Neuronal stem cell (in vitro differentiated cells): ENCODE data around the gene MLF2.
A peak's percentile ranks its signal among the peaks of the same experiment; 100 is the strongest.

Experiments used
- DNase-seq: peaks from one replicate; pipeline ENCODE4 v3.0.0-alpha.2; 2013; ENCODE audit warnings: low spot score
- H2AFZ ChIP-seq: one replicate; pipeline ENCODE4 v1.6.1; 2013; ENCODE audit warnings: mild to moderate bottlenecking, low read length, inconsistent platforms
- H2AK5ac ChIP-seq: 2 replicates; pipeline ENCODE4 v1.6.1; 2013; ENCODE audit warnings: low read depth, mild to moderate bottlenecking, inconsistent platforms, low read length, moderate library complexity, mixed read lengths
- H2BK120ac ChIP-seq: 2 replicates; pipeline ENCODE4 v1.6.1; 2013; ENCODE audit warnings: low read depth, mild to moderate bottlenecking, inconsistent platforms, low read length, moderate library complexity, mixed read lengths
- H2BK12ac ChIP-seq: one replicate; pipeline ENCODE4 v1.6.1; 2013; ENCODE audit warnings: low read length, inconsistent platforms
- H2BK15ac ChIP-seq: 2 replicates; pipeline ENCODE4 v1.6.1; 2013; ENCODE audit warnings: mild to moderate bottlenecking, low read length, inconsistent platforms, mixed read lengths
- H2BK5ac ChIP-seq: one replicate; pipeline ENCODE4 v1.6.1; 2013; ENCODE audit warnings: inconsistent platforms, mild to moderate bottlenecking, low read length, moderate library complexity
- H3K14ac ChIP-seq: one replicate; pipeline ENCODE4 v1.6.1; 2013; ENCODE audit warnings: low read length, inconsistent platforms
- H3K18ac ChIP-seq: 2 replicates; pipeline ENCODE4 v1.6.1; 2013; ENCODE audit warnings: low read length, inconsistent platforms
- H3K23ac ChIP-seq: 2 replicates; pipeline ENCODE4 v1.6.1; 2013; ENCODE audit warnings: low read depth, mild to moderate bottlenecking, mixed read lengths, low read length, inconsistent platforms; ENCODE audit not compliant: poor library complexity
- H3K27ac ChIP-seq: replicated peaks from 3 replicates; pipeline ENCODE4 v1.5.1; 2013; ENCODE audit warnings: low read length, inconsistent platforms
- H3K27me3 ChIP-seq, 3 experiments: 2 replicates each; pipeline ENCODE4 v1.6.1; 2013; ENCODE audit warnings: low read length in 3 of 3, mild to moderate bottlenecking in 2 of 3, inconsistent platforms in 1 of 3, low read depth in 1 of 3, mixed read lengths in 1 of 3, moderate library complexity in 1 of 3; ENCODE audit not compliant: control insufficient read depth in 3 of 3, insufficient read depth in 3 of 3
- H3K36me3 ChIP-seq, 2 donors: replicated peaks in 1 of 2; 2 replicates each; pipeline ENCODE4 v1.6.1; 2013; ENCODE audit warnings: low read length in 2 of 2; ENCODE audit not compliant: control insufficient read depth in 2 of 2, insufficient read depth in 2 of 2
- H3K4ac ChIP-seq: 2 replicates; pipeline ENCODE4 v1.6.1; 2013; ENCODE audit warnings: inconsistent platforms, mild to moderate bottlenecking, low read length, moderate library complexity
- H3K4me1 ChIP-seq, 2 donors: 1 replicate in 1 of 2; 2 replicates in 1 of 2; pipeline ENCODE4 v1.6.1; 2013; ENCODE audit warnings: low read length in 2 of 2, low read depth in 1 of 2; ENCODE audit not compliant: control insufficient read depth in 2 of 2, insufficient read depth in 1 of 2
- H3K4me2 ChIP-seq: one replicate; pipeline ENCODE4 v1.6.1; 2013; ENCODE audit warnings: mild to moderate bottlenecking, low read length, inconsistent platforms; ENCODE audit not compliant: insufficient read depth, poor library complexity, severe bottlenecking
- H3K4me3 ChIP-seq, 2 donors: 2 replicates each; pipeline ENCODE4 v1.5.1; 2013; ENCODE audit warnings: low read length in 2 of 2, mild to moderate bottlenecking in 2 of 2, inconsistent platforms in 1 of 2, moderate library complexity in 1 of 2
- H3K79me1 ChIP-seq: one replicate; pipeline ENCODE4 v1.6.1; 2013; ENCODE audit warnings: low read depth, mild to moderate bottlenecking, inconsistent platforms, low read length, moderate library complexity
- H3K9ac ChIP-seq: one replicate; pipeline ENCODE4 v1.6.1; 2013; ENCODE audit warnings: mild to moderate bottlenecking, low read depth, low read length, inconsistent platforms; ENCODE audit not compliant: poor library complexity
- H3K9me3 ChIP-seq, 2 donors: replicated peaks in 1 of 2; 2 replicates each; pipeline versions ENCODE3 to v1.6.1; 2013; ENCODE audit warnings: low read length in 2 of 2, mild to moderate bottlenecking in 2 of 2, inconsistent platforms in 1 of 2, low read depth in 1 of 2, mixed read lengths in 1 of 2, moderate library complexity in 1 of 2; ENCODE audit not compliant: control insufficient read depth in 2 of 2, insufficient read depth in 1 of 2
- H4K8ac ChIP-seq: one replicate; pipeline ENCODE4 v1.6.1; 2013; ENCODE audit warnings: low read depth, mild to moderate bottlenecking, inconsistent platforms, low read length, moderate library complexity
- H4K91ac ChIP-seq: one replicate; pipeline ENCODE4 v1.6.1; 2013; ENCODE audit warnings: low read length, low read depth, mild to moderate bottlenecking, inconsistent platforms; ENCODE audit not compliant: poor library complexity
- WGBS, 2 donors: extraction: QIAGEN DNeasy Blood & Tissue Kit; methylation state at CpG; one replicate each; pipeline ENCODE4 v1.1.7; 2013; ENCODE audit warnings: missing lambda C conversion rate in 2 of 2, mixed read lengths in 1 of 2; ENCODE audit not compliant: insufficient read length in 2 of 2, insufficient replicate concordance in 1 of 2; ENCODE audit errors: extremely low coverage in 2 of 2; 5-methylcytosine and 5-hydroxymethylcytosine counted together

The MLF2 gene

GRCh38 chr12:6736754-6737153 lies 16.2 kb downstream of the MLF2 start:
- Histone ChIP-seq H3K9me3 (no peaks in the 10 kb centered on the region), H3K27ac (no peak overlapping the region), H2BK12ac (no peak overlapping the region), H2BK15ac (no peak overlapping the region), H3K4me1 (peaks cover 0 to 8% of the 10 kb centered on the region in 2 donors), H3K23ac (no peak overlapping the region), H4K91ac (no peak overlapping the region), H3K14ac (no peak overlapping the region), H3K36me3 (peaks cover 3 to 12% of the 10 kb centered on the region in 2 donors), H3K4me3 (no peak overlapping the region), H3K4me2 (no peak overlapping the region), H2AFZ (no peak overlapping the region), H3K79me1 (peaks cover 1% of the 10 kb centered on the region), H3K9ac (no peak overlapping the region), H3K27me3 (no peaks in the 10 kb centered on the region), H2BK120ac (no peak overlapping the region), H3K4ac (no peak overlapping the region), H3K18ac (no peak overlapping the region), H2BK5ac (no peak overlapping the region), H2AK5ac (no peak overlapping the region), H4K8ac (no peak overlapping the region)
- WGBS, 2 donors, result no CpG with 5 or more reads among the region's 5 CpGs
- no peak for DNase-seq

GRCh38 chr12:6735448-6736191 lies 17.3 kb downstream of the MLF2 start:
- no peak overlapping the region for H4K8ac ChIP-seq
- H3K9me3 ChIP-seq, result no peaks in the 10 kb centered on the region
- no peak overlapping the region for H2BK120ac ChIP-seq
- H2AK5ac ChIP-seq, result no peak overlapping the region
- H2BK12ac ChIP-seq, result no peak overlapping the region
- H3K27me3 ChIP-seq, result no peaks in the 10 kb centered on the region
- WGBS, 2 donors, result no CpG with 5 or more reads among the region's 8 CpGs
- H3K23ac ChIP-seq, result no peak overlapping the region
- no peak overlapping the region for H3K9ac ChIP-seq
- H2AFZ ChIP-seq, result peak overlapping the region; percentile 42
- no peak overlapping the region for H2BK15ac ChIP-seq
- no peak for DNase-seq
- no peak overlapping the region for H3K27ac ChIP-seq
- H4K91ac ChIP-seq, result no peak overlapping the region
- peaks cover 11 to 23% of the 10 kb centered on the region in 2 donors for H3K36me3 ChIP-seq
- no peak overlapping the region for H3K4me3 ChIP-seq
- H3K4me2 ChIP-seq, result no peak overlapping the region
- peaks cover 1% of the 10 kb centered on the region for H3K79me1 ChIP-seq
- no peak overlapping the region for H2BK5ac ChIP-seq
- H3K4me1 ChIP-seq, result peaks cover 0 to 8% of the 10 kb centered on the region in 2 donors
- H3K14ac ChIP-seq, result no peak overlapping the region
- no peak overlapping the region for H3K18ac ChIP-seq
- no peak overlapping the region for H3K4ac ChIP-seq

GRCh38 chr12:6734506-6735387 lies 18.2 kb downstream of the MLF2 start:
- Histone ChIP-seq H4K91ac (no peak overlapping the region), H3K23ac (no peak overlapping the region), H3K27ac (no peak overlapping the region), H2BK120ac (no peak overlapping the region), H2BK5ac (no peak overlapping the region), H4K8ac (no peak overlapping the region), H2AFZ (no peak overlapping the region), H2BK12ac (no peak overlapping the region), H3K27me3 (no peaks in the 10 kb centered on the region), H3K4me3 (no peak overlapping the region), H3K4ac (no peak overlapping the region), H3K4me2 (no peak overlapping the region), H3K18ac (no peak overlapping the region), H3K36me3 (peaks cover 19 to 32% of the 10 kb centered on the region in 2 donors), H2AK5ac (no peak overlapping the region), H3K79me1 (peaks cover 1% of the 10 kb centered on the region), H3K9me3 (no peaks in the 10 kb centered on the region), H2BK15ac (no peak overlapping the region), H3K9ac (no peak overlapping the region), H3K4me1 (peaks cover 0 to 8% of the 10 kb centered on the region in 2 donors), H3K14ac (no peak overlapping the region)
- WGBS, 2 donors, result no CpG with 5 or more reads among the region's 10 CpGs
- no peak for DNase-seq

GRCh38 chr12:6730169-6730568 lies 22.8 kb downstream of the MLF2 start:
- Histone ChIP-seq H2BK5ac (no peak overlapping the region), H3K27ac (no peak overlapping the region), H3K79me1 (peaks cover 2% of the 10 kb centered on the region), H3K9me3 (no peaks in the 10 kb centered on the region), H3K27me3 (no peaks in the 10 kb centered on the region), H2AFZ (no peak overlapping the region), H4K91ac (no peak overlapping the region), H3K36me3 (peaks cover 29 to 64% of the 10 kb centered on the region in 2 donors), H3K4me1 (peaks cover 0 to 3% of the 10 kb centered on the region in 2 donors), H3K23ac (no peak overlapping the region), H3K18ac (no peak overlapping the region), H3K4me3 (no peak overlapping the region), H3K9ac (no peak overlapping the region), H3K4me2 (no peak overlapping the region), H3K14ac (no peak overlapping the region), H2BK15ac (no peak overlapping the region), H3K4ac (no peak overlapping the region), H4K8ac (peak overlapping the region; percentile 25), H2BK120ac (no peak overlapping the region), H2BK12ac (no peak overlapping the region), H2AK5ac (no peak overlapping the region)
- no peak for DNase-seq
- WGBS, 2 donors, result no CpG with 5 or more reads among the region's 8 CpGs
